HG02588 (cell line): ENCODE measurements around the gene OGN.

Experiments used
- ATAC-seq: cut with Tn5 transposase; IDR thresholded peaks from one replicate; pipeline ENCODE4 v1.9.1; 2021; ENCODE audit warnings: mild to moderate bottlenecking, moderate library complexity; ENCODE audit not compliant: unreplicated experiment

Gene OGN

DNA sequence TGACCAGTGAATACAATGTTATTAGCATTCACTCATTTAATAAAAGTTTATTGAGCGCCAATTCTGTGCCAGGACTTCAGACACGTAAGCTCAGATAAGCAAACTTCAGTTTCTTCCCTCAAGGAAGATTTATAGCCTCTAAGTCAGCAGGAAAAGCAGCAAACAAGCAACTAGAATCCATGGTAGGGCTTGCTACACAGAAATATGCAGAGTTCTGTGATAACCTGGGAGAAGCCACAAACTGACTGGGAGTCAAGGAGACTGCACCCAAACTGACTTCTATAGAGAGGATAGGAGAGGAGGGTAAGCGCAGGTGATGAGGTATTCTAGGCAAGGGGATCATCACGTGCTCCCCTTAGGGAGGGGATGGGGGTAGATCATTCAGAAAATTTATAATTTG, 1.4 kb upstream of the OGN start:
- no peak for ATAC-seq

DNA sequence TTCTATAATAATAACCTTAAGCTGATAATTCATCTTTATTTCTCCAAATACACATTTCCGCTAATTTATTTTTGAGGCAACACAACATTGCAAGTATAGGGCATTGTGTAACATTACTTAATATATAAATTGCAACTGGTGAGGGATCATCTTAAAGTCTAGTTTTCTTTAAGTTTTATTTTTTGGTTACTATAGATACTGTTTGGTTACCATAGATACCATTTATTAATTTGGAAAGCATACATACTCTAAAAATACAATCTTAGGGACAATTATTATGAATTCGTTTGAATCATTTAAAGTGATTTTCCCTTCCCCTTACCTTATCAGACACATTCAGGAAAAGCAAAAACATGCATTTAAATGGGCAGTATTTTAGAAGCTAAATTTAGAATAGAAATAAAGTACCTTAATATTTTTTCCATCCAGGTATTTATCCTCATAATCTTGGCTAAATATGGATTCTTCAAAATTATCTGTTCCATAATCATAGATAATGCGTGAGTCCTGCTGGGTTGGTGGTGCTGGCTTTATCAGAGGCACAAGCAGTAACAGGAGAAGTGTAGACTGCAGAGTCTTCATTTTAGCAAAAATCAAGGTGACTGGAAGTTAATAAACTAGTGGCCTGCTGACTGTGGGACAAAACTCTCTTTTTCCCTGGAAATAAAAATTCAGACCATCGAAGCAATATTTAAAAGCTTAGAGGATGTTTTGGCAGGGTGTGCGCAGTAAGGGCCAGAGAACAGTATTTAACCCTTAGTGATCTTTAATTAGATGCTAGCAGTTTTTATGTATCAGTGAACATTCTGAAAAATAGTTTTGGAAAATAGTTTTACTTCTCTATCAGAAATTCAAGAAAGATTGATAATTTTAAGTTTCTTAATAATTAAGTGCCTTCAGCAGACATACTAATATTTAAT, 1.3 kb downstream of the OGN start:
- ATAC-seq, result no peak

DNA sequence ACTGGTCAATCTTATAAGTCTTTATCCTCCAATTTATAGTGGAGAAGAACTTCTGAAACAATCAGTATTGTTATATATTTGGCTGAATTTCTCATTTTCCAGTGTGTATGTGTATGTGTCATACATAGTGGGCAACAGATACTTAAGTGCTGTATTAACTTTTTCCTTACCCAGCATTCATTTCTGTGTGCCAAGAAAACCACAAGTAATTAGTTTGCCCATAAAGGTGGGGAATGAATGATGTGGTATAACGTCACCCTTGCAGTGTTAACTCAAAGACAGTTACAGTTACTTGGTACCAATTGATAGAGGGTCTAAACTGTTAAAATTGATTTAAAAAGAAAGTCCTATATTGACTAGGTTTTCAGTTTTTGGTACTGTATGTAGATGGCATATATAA, 2.0 kb downstream of the OGN start:
- no peak for ATAC-seq

DNA sequence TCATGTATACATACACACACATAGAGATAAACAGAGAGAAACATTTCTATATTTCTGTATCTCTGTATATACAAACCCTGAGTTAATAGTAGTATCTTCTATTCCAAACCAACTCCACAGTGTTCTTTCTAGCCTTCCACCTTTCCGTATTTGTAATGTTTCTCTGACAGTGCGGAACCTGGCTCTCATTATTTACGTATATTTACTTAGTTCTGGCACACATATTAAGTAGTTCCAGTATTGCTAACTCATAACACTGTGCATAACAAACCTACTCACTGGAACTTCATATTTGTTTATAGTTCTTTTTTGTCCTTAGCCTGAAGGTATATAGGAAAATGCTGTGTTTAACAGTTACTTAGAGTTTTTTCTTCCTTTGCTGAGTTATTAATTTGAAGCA, 6.5 kb downstream of the OGN start:
- ATAC-seq, result no peak

DNA sequence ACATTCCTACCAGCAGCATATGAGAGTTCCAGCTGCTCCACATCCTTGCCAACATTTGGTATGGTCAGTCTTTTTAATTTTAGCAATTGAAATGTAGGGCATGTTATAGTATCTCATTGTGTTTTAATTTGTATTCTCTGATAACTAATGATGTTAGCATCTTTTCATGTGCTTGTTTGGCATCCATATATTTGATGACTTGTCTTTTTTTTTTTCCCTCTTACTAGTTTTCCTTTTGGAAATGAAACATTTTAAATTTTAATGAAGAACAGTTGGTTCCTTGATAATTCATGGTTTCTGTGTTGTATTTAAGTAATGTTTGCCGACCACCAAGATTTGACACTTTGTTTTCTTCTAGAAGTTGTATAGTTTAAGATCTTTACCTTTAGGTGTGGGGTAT, 8.8 kb downstream of the OGN start:
- no peak for ATAC-seq

DNA sequence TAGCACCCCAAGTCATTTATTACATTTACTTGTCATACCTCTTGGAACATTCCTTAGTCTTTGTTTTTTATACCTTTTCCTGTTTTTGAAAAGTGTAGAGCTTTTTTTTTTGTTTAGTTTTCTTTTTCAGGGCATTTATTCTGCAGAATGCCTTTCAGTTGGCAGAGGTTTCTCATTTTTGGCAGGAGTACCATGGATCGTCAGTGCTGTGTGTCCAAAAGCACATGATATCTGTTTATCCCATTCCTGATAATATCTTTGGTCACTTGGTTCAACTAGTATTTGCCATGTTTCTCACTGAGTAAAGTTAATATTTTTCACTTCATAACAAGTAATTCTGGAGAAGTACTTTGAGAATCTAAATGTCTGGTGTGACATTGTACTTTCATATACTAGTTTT, 10.7 kb downstream of the OGN start:
- ATAC-seq, result no peak

DNA sequence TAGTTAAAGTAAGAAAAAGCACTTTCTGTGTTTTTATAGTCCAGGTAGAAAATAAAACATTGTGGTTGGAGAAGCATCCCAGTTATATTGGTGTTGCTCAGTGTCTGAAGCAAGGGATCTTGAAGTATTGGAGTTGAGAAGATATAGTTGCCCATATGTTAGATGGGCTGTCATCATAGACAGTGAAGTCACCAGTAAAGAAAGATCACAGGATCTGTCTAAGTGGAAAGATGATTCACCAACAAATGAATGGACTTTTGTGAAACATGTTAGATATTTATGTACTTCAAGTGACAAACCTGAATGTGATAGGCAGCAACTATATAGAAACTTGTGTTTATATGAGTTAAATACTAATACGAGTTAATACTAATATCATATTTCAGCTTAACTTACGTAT, 11.7 kb downstream of the OGN start:
- no peak for ATAC-seq

DNA sequence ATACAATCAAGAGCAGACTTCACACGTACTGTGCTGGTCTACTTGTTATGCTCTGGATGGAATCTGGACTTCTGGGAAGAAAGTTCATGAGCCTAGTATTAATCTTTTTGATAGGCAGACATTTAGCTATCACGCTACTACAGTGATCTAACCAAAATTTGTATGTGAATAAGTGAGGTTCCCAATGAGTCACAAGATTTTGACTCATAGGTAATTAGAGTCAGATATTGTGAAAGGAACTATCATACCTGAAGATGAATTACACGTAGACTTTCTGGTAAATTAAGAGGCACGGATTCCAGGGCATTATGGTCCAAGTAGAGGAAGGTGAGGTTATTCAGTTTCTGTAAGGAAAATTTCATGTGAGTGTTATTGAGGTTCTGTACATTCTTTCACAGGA, 18.4 kb downstream of the OGN start:
- ATAC-seq, result no peak

DNA sequence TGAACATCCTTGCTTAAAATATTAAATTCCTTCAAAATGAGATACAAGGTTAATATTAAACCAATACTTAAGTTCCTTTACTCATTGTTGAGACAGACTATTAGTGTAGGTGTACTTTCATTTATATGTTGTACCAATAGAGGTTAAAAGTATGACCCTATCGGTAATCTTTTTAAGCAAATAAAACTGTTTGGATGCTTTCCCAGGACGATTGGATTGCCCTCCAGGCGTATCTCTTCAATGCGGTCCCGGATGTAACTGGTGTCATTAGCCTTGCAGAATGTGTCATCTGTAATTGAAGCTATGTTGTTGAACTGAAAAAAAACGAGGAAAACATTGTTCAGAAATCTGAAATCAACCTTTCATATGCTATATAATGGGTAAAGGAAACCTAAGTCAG, 18.9 kb downstream of the OGN start:
- no peak for ATAC-seq

DNA sequence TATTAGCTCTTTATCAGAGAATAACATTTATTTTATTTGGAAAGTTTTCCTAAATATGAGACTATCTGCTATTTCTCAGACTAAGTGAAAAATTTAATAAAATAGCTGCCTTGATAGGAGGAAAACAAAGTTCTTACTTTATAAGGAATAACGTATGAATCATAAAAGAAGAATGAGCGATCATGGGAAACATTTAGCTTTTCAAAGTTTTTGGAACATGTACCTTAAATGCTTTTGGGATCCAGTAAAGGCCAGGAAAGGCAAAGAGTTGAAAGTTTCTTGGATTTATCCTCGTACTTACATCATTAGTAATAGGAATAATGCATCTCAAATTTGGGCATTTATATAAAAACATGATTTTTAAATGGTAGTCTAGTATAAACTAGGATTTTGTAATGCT, 19.4 kb downstream of the OGN start:
- ATAC-seq, result no peak

DNA sequence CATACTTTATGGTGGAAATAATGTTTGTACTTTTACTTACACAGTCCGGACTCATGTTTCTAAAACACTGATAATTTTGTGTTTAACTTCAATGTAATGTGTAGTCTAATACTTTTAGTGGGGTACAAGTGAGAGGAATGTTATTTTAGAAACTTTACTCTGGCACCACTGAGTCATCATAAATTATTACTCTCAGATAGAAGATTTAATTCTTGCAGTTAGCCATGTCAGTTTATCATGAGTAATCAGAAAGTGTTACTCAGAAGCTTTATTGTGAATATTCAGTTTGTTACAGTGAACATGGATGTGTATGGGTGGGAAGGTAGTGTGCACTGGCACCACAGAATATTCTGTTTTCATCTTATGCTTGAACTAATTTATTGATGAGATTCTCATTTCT, 20.0 kb downstream of the OGN start:
- ATAC-seq, result no peak

DNA sequence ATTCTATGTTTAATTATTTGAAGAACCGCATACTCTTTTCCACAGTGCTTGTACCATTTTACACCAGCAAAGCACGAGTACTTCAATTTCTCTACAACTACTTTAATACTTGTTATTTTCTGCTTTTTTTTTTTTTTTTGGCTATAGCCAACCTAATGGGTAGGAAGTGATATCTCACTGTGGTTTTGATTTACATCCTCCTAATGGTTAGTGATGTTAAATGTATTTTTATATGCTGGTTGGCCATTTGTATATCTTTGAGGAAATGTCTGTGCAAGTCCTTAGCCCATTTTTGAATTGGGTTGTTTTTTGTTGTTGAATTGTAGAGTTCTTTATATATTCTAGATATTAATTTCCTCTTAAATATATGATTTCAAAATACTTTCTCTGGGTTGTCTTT, 22.6 kb downstream of the OGN start:
- ATAC-seq, result no peak

DNA sequence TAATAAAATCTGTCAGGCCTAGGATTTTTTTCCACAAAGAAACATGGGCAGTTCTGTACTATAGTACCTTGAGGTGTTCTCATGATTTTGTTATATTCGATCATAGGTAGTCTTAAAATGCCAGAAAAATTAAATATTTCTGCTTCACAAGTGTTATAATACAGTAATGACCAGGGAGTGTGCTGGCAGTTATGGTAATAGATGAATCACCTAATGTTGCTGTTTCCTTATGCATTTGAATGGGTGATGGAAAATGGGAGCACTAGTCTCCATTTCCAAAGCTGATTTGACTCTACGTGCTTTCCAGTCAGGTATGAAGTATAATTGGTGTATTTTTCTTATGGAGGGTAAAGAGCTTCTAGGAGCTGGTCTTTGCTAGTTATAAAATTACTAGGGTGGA, 23.8 kb downstream of the OGN start:
- no peak for ATAC-seq

DNA sequence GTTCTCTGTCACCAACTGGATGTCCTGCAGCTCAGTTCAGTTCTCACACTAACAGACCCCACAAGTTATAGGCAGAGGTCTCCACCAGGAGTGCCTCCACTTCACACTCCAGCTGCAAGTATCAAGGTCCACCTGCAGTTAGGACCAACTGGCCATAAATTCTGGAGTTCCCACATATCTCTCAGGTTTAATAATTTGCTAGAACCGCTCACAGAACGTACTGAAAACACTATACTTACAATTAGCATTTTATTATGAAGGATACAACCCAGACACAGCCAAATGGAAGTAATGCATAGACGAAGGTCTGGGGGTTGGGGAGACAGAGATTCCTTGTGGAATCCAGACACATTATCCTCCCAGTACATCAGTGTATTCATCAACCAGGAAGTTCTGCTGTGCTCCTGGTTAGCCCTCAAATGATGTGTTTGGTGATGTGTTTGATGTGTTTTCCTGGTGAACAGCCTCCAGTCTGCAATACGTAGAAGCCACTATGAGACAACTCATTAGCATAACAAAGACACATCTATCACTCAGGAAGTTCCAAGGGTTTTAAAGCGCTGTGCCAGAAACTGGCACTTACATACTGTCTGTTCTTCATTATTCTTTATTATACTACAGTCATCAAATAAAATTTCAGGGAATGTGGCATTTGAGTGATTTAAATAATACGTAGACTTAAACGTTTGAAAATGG, 25.4 kb downstream of the OGN start:
- ATAC-seq, result no peak

DNA sequence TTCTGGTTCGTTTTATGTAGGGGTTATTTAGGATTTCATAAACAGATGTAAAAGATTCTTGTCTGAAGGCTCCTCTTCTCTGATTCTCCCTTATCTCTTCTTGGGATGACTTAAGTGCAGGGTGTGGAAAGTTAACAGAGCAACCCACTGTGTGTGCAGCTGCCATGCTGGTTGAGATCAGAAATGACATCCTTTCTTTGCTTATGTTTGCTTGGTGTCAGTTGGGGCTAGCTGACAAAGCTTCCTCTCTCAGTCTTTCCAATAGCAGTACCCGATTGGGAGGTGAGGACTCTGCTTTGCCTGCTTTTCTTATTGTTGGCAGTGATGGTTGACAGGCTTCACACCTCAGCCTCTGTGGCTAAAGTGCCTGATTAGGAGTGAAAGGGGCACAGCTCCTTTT, 26.5 kb downstream of the OGN start:
- no peak for ATAC-seq

DNA sequence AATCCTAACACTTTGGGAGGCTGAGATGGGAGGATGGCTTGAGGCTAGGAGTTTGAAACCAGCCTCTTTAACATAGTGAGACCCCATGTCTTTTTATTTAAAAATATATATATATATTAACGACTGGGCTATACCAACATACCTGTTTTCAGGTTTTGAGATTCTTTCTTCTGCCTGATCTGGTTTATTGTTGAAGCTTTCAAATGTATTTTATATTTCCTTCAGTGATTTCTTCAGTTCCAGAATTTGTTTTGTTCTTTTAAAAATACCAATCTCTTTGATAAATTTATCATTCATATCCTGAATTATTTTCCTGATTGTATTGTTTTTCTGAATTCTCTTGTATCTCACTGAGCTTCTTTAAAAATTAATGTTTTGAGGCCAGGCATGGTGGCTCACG, 31.2 kb downstream of the OGN start:
- no peak for ATAC-seq

DNA sequence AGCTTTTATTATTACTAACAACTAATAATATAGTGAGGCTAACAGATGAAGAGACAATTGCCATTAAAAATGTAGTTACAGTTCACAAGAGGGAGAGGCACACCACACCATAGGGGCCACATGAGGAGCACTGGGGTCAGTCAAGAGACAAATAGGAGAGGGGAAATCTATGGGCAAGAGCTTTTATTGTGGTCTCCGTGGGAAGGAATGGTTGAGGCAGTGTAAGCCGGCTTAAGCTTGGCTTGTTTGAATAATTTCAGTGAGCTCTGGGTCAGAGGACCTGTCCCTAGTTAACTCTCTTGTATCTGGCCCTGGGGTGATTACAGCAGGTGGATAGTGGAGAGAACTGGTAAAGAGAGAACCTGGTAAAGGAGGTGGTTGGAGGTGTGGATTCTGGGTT, 35.3 kb downstream of the OGN start:
- no peak for ATAC-seq

DNA sequence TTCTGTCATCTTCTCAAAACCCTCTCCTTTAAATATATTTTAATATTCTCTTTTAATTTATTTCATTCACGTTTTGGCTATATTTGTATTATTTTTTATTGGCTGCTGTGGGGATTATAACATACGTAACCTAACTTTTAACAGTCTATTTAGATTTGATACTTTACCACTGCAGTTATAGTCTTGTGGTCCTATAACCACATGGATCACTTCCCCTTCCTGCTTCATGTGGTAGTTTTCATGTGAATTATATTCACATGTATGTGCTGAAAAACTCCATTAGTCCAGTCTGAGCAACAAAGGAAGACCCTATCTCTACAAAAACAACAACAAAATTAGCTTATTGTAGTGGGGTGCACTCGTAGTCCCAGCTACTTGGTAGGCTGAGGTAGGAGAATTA, 44.3 kb downstream of the OGN start:
- no peak for ATAC-seq

DNA sequence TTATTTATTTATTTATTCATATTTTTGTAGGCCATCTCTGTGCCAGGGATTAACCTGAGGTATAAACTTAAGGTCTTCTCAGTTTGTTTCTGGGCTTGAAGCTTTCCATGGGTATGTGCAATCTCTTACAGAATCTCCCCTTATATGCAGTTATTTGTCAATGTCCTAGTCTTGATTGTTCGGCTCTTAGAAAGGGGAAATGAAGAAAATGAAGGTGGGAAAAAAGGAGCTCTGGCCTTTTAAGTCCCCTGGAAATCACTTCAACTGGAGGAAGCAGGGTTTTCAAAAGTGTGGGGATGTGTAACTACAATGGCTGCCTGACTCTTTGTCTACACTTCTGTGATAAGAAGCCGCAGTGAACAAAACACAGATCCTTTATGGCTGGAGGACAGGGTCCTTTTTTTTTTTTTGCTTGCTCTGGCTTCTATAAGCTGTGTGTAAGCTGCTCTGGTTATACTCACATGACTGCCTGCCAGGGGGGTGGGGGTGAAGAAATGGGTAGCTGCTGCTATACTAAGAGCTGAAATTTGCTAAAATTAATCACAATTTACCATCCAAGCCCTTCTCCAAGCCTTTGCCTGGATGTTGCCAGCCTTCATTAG, 44.9 kb downstream of the OGN start:
- no peak for ATAC-seq

DNA sequence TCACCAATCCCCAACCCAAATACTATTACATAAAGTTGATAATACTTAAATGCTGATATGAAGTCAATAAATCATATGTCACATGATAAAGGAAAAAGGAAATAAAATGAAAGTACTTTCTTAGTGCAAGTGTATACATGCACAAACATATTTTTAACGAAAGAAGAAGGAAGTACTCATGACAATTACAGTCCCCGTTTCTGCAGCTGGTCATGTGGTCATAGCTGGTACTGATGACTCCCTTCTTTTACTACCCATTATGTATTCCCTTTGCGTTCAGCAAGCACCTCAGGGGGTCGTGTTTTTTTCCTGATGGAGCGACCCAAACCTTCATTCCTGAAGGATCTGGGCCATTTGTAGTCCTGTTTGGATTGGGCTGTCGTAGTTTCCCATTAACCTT, 51.3 kb downstream of the OGN start:
- ATAC-seq, result no peak

DNA sequence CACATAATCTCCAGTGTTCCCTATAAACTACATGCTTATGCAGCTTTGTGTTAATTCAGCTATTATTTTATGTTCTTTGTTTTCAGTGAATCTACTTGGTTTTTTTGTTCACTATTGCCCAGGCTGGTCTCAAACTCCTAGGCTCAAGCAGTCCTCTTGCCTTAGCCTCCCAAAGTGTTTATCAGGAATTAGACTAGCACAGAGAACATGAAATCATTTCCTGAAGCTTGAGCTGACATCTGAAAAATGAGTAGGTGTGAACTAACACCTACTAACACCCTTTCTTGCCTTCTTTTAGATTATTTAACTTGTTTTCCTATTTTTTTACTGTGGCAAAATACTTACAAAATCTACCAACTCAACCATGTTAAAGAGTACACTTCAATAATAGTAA, 53.6 kb downstream of the OGN start:
- ATAC-seq, result no peak
